Effector CD4-positive, alpha-beta T cell (primary cell): Measurements from ENCODE around the gene HSD17B4.
A peak's percentile ranks its signal among the peaks of the same experiment; 100 is the strongest.
"Not testable (repeated sequence)": the region's sequence is repeated elsewhere in the genome, so short reads cannot be mapped to it uniquely, and the experiment has no call there.

ENCODE experiments used
- DNase-seq: peaks from one replicate; pipeline ENCODE4 v3.0.0-alpha.2; 2020

HSD17B4 gene

GRCh38 chr5:119432674-119433237, 19.5 kb upstream of the HSD17B4 start:
- DNase-seq = not testable (repeated sequence)

GRCh38 chr5:119435436-119436132, 16.7 kb upstream of the HSD17B4 start:
- DNase-seq = peak; percentile 62

GRCh38 chr5:119437785-119438586, 14.3 kb upstream of the HSD17B4 start:
- DNase-seq = not testable (repeated sequence)

GRCh38 chr5:119438587-119438917, 13.7 kb upstream of the HSD17B4 start:
- DNase-seq = not testable (repeated sequence)

- DNase-seq = no peak
Measured at GRCh38 chr5:119439140-119439631, 13.1 kb upstream of the HSD17B4 start.

- DNase-seq = not testable (repeated sequence)
Measured at GRCh38 chr5:119439632-119440031, 12.7 kb upstream of the HSD17B4 start.

- not testable (repeated sequence) for DNase-seq
Measured at GRCh38 chr5:119444643-119445042, 7.7 kb upstream of the HSD17B4 start.

- DNase-seq = no peak
Measured at GRCh38 chr5:119445544-119445943, 6.8 kb upstream of the HSD17B4 start.

GRCh38 chr5:119449882-119450281, 2.4 kb upstream of the HSD17B4 start:
- no peak for DNase-seq

GRCh38 chr5:119450627-119451026, 1.7 kb upstream of the HSD17B4 start:
- DNase-seq = not testable (repeated sequence)

GRCh38 chr5:119451561-119451960, 736 bp upstream of the HSD17B4 start:
- no peak for DNase-seq

- DNase-seq = no peak
Measured at GRCh38 chr5:119452060-119452372, 281 bp upstream of the HSD17B4 start.

GRCh38 chr5:119453040-119453373, 710 bp downstream of the HSD17B4 start:
- no peak for DNase-seq

- DNase-seq = no peak
Measured at GRCh38 chr5:119454171-119454570, 1.9 kb downstream of the HSD17B4 start.

- no peak for DNase-seq
Measured at GRCh38 chr5:119458911-119459632, 6.8 kb downstream of the HSD17B4 start.

GRCh38 chr5:119465640-119466039, 13.3 kb downstream of the HSD17B4 start:
- DNase-seq = no peak

- DNase-seq = no peak
Measured at GRCh38 chr5:119468286-119468685, 16.0 kb downstream of the HSD17B4 start.

GRCh38 chr5:119470105-119470763, 17.9 kb downstream of the HSD17B4 start:
- DNase-seq = no peak

GRCh38 chr5:119470851-119471451, 18.7 kb downstream of the HSD17B4 start:
- DNase-seq = no peak

GRCh38 chr5:119473241-119473640, 20.9 kb downstream of the HSD17B4 start:
- DNase-seq = no peak

- DNase-seq = no peak
Measured at GRCh38 chr5:119476341-119476740, 24.0 kb downstream of the HSD17B4 start.

- no peak for DNase-seq
Measured at GRCh38 chr5:119478781-119479180, 26.5 kb downstream of the HSD17B4 start.
